ENCODE data around the gene FAHD1. TPM values are rescaled to one million over a fixed set of nuclear protein-coding genes. Genes with fewer than 3 reads are reported as not detected.

FAHD1 gene
- 33.6 and 52.6 TPM in 2 replicates for total RNA-seq

DNA sequence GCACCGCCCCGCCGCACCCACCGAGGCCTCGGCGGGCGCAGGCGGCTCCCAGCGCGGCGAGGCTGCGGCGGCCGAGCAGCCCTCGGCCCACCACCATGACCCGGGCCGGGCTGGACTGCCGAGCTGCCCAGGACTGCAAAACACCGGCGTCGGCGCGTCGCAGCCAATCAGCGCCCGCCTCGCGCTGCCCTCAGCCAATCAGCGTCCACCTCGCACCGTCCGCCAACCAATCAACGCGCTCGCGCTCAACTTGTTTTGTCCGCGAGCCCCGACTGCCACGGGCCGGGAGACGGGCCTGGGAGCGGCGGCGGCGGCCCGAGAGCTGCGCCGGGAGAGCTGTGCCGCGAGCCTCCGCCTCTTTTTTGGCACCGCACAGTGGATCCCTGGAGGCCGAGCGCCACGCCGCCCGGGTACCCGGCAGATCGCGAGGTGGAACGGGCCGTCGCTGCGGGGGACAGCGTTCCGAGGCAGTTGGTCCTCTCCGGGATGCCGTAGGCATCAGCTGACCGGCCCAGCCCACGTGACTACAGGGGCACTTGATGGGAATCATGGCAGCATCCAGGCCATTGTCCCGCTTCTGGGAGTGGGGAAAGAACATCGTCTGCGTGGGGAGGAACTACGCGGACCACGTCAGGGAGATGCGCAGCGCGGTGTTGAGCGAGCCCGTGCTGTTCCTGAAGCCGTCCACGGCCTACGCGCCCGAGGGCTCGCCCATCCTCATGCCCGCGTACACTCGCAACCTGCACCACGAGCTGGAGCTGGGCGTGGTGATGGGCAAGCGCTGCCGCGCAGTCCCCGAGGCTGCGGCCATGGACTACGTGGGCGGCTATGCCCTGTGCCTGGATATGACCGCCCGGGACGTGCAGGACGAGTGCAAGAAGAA is at the start of gene FAHD1, which contains the start of gene HAGH:
Gene FAHD1, plus strand, starts transcription at position 516 of the 883 bp plus-strand sequence. Its CDS starts 33 bp downstream, at position 549.
Gene HAGH, minus strand, starts transcription at position 135 of the 883 bp plus-strand sequence. Its CDS starts 38 bp downstream, at position 97.

DNA sequence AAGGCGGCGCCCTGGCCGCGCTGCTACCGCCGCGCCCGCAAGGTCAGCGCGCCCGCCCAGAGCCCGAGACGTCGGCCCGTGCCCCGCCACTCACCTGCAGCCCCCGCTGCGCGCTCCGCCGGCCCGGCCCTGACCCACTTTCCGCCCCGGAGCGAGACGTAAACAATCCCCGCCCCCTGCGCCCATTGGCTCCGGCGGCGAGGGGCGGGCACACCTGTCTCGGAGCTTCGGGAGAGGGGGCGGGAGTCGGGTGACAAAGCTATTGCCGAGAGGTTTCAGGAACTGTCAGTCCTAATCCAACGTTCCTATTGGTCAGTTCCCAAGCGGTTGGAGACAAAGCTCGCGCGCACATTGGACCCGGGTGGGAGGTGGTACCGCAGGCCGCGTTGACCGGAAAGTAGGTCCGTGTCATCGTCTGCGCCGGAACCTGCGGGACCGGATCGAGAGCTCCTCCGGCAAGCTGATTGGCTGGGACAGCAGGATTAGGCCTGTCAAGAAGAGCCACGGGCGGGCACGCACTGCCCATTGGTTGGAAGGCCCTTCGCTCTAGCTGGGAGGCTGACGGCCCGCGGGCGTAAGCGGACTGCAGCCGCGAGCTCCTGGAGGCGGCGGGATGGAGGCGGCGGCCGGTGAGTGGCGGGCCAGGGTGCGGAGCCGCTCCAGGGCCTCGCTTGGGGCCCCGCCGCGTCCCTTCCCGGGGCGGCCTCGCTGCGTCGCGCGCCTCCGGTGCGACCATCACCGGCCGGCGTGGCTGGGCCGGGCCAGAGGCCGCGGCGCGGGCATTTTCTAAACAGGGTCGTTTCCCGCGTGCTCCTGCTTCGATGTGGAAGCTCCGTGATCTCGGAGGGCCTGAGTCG is 44.4 kb upstream of the FAHD1 start, which contains the start of the genes NUBP2 and SPSB3:
Gene NUBP2, plus strand, starts transcription at position 553 of the 857 bp plus-strand sequence. Its CDS starts 61 bp downstream, at position 614.
Gene SPSB3, minus strand, starts transcription at position 164 of the 857 bp plus-strand sequence. CDS start 1,088 bp downstream, outside the sequence.

DNA sequence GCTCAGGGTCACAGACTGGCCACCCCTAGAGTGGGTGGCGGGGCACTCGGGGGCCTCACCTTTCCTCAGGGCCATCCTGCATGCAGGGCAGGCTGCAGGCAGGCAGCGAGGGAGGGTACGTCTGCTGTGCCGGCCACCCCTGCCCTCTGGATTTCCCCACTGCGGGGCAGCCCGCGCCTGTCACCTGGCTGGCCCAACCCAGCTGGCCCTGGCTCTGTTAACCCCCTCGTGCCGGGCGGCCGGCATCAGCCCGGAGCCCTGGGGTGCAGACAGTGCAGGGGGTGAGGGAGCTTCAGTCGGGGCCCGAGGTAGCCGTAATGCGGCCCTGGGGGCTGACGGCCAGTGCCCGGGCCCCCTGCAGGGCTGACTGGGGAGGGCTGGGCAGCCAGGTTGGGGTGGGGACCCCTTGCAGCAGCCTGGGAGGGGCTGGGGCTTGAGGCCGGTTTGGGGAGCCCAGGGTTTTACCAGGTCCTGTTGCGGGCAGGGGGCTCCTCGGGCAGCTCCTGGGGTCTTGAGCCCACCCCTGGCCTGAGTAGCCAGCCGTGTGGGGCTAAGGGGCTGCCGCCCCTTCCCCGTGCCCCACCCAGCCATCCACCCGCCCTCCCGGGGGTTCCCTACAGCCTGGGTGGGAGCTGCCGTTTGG is 33.3 kb upstream of the FAHD1 start, which contains the start of gene IGFALS:
Gene IGFALS, minus strand, starts transcription at position 128 of the 643 bp plus-strand sequence. Its CDS starts 53 bp downstream, at position 75.

DNA sequence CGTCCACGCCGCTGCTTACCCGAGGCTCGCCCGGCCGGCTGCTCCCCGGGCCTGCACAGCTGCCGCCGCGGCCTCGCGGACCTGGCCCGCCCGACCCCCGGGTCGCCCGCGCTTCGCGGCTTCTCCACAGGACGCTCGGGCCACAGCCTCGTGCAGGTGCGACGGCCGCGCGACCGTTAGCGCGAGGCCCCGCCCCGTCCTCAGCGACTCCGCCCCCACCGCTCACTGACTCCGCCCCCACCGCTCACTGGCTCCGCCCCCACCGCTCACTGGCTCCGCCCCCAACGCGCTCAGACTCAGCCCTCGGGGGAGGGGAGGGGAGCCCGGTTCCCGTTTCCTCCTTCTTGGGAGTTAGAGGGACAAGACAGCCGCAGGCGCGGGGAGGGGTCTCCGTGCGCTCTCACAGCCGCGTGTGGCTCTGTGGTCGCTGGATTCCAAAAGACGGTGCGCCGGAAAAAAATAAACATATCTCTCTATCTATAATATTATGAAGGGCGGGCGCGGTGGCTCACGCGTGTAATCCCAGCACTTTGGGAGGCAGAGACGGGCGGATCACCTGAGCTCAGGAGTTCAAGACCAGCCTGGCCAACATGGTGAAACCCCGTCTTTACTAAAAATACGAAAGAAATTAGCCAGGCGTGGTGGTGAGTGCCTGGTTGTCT is 45.1 kb downstream of the FAHD1 start, which contains the start of gene MEIOB:
Gene MEIOB, minus strand, starts transcription at position 191 of the 662 bp plus-strand sequence. CDS start 3,989 bp downstream, outside the sequence.

Other genes starting within 250 kb of the FAHD1 start
- 15.3 and 23.6 TPM in 2 replicates for gene IFT140, start 215.1 kb upstream of the FAHD1 start, total RNA-seq
- gene CRAMP1, start 214.8 kb upstream of the FAHD1 start, total RNA-seq = 5.5 and 6.6 TPM in 2 replicates
- gene JPT2, start 148.9 kb upstream of the FAHD1 start, total RNA-seq = 43.7 and 48.3 TPM in 2 replicates
- gene MAPK8IP3, start 121.0 kb upstream of the FAHD1 start, total RNA-seq = 20.0 and 22.4 TPM in 2 replicates
- 73.6 and 90.8 TPM in 2 replicates for gene NME3, start 55.7 kb upstream of the FAHD1 start, total RNA-seq
- 2.4 and 2.5 TPM in 2 replicates for gene EME2, start 54.4 kb upstream of the FAHD1 start, total RNA-seq
- 155 TPM in 2 replicates for gene MRPS34, start 54.1 kb upstream of the FAHD1 start, total RNA-seq
- 31.8 and 35.5 TPM in 2 replicates for gene SPSB3, start 44.6 kb upstream of the FAHD1 start, total RNA-seq
- 111 and 116 TPM in 2 replicates for gene NUBP2, start 44.2 kb upstream of the FAHD1 start, total RNA-seq
- gene IGFALS, start 33.5 kb upstream of the FAHD1 start, total RNA-seq = 0.30 TPM in 1 of 2 replicates, not detected in the other
- gene HAGH, start 381 bp upstream of the FAHD1 start, total RNA-seq = 62.4 and 71.3 TPM in 2 replicates
- 0.30 TPM in 1 of 2 replicates, not detected in the other for gene MEIOB, start 45.0 kb downstream of the FAHD1 start, total RNA-seq
- gene HS3ST6, start 91.2 kb downstream of the FAHD1 start, total RNA-seq = not detected in 2 replicates
- gene MSRB1, start 116.0 kb downstream of the FAHD1 start, total RNA-seq = 9.8 and 12.0 TPM in 2 replicates
- not detected in 2 replicates for gene RPL3L, start 127.5 kb downstream of the FAHD1 start, total RNA-seq
- gene NDUFB10, start 132.3 kb downstream of the FAHD1 start, total RNA-seq = 323 and 367 TPM in 2 replicates
- 4,271 and 4,630 TPM in 2 replicates for gene RPS2, start 137.6 kb downstream of the FAHD1 start, total RNA-seq
- not detected in 2 replicates for gene RNF151, start 139.7 kb downstream of the FAHD1 start, total RNA-seq
- 94.1 and 97.0 TPM in 2 replicates for gene TBL3, start 144.8 kb downstream of the FAHD1 start, total RNA-seq
- gene NOXO1, start 154.3 kb downstream of the FAHD1 start, total RNA-seq = not detected in 2 replicates
- 21.1 and 43.7 TPM in 2 replicates for gene GFER, start 157.0 kb downstream of the FAHD1 start, total RNA-seq
- gene SYNGR3, start 162.8 kb downstream of the FAHD1 start, total RNA-seq = 4.2 and 8.4 TPM in 2 replicates
- 44.0 and 45.6 TPM in 2 replicates for gene ZNF598, start 182.6 kb downstream of the FAHD1 start, total RNA-seq
- 1.6 and 1.8 TPM in 2 replicates for gene NPW, start 192.6 kb downstream of the FAHD1 start, total RNA-seq
- gene NHERF2, start 199.7 kb downstream of the FAHD1 start, total RNA-seq = 47.4 and 58.7 TPM in 2 replicates
- gene NTHL1, start 220.6 kb downstream of the FAHD1 start, total RNA-seq = 49.2 and 53.0 TPM in 2 replicates
- 36.0 and 55.9 TPM in 2 replicates for gene TSC2, start 220.8 kb downstream of the FAHD1 start, total RNA-seq